GM12878 (cell line): Measurements from ENCODE around the gene KCTD16. TPM values are rescaled to one million over a fixed set of nuclear protein-coding genes. Genes with fewer than 3 reads are reported as not detected.

Experiments
- ATAC-seq: fragments of 200-7000 bp; cut with Tn5 transposase; 3 replicates; pipeline ENCODE4 v1.9.1; 2020; ENCODE audit warnings: mild to moderate bottlenecking, moderate library complexity
- BruUV-seq: library from RNA; stranded (reverse); fragments of 400-500 nt; replicated peaks from 2 replicates; lab custom pipeline; 2021; lab: Mats Ljungman, UMichigan
- CTCF ChIA-PET: fragments of 300-600 bp; sonication (Branson Sonifier 250); formaldehyde crosslinking; extraction: SDS; loops from one replicate; lab custom pipeline; 2021; ENCODE audit warnings: inconsistent platforms; lab: Yijun Ruan, JAX
- POLR2A ChIA-PET: fragments of 350-600 bp; formaldehyde crosslinking; extraction: SDS; loops from one replicate; lab custom pipeline; 2021; ENCODE audit warnings: inconsistent platforms; lab: Charles Lee
- RAD21 ChIA-PET: fragments of 300-600 bp; sonication (Branson Sonifier 250); formaldehyde crosslinking; loops from one replicate; lab custom pipeline; 2023; ENCODE audit warnings: antibody characterized with exemption; ENCODE audit not compliant: unreplicated experiment; lab: Charles Lee
- SMC1A ChIA-PET: fragments of 300-600 bp; sonication (Branson Sonifier 250); formaldehyde crosslinking; loops from one replicate; lab custom pipeline; 2023; ENCODE audit not compliant: unreplicated experiment, uncharacterized antibody; lab: Charles Lee
- DNase-seq: peaks from one replicate; pipeline ENCODE4 v3.0.0-alpha.2; 2011; ENCODE audit warnings: low read depth, low spot score
- FAIRE-seq: peaks from 3 replicates; lab custom pipeline; 2011; peaks lifted over from hg19 to GRCh38; lab: Jason Lieb, UNC
- H2AFZ ChIP-seq: 2 replicates; pipeline ENCODE4 v1.6.0; 2011; ENCODE audit warnings: low read depth, low read length, control low read depth; ENCODE audit not compliant: control insufficient read depth
- H3K27ac ChIP-seq: 2 replicates; pipeline ENCODE4 v1.5.1; 2011; ENCODE audit warnings: control low read depth; ENCODE audit not compliant: control insufficient read depth, insufficient read depth
- H3K27me3 ChIP-seq, 2 experiments: replicated peaks in 1 of 2; 2 replicates each; pipeline versions ENCODE4 v1.6.0 to v1.6.1; 2011; ENCODE audit warnings: low read length in 1 of 2; ENCODE audit not compliant: control insufficient read depth in 2 of 2, insufficient read depth in 2 of 2
- H3K36me3 ChIP-seq, 2 experiments: 2 replicates each; pipeline ENCODE4 v1.5.1; 2011; ENCODE audit warnings: low read length in 1 of 2; ENCODE audit not compliant: control insufficient read depth in 2 of 2, insufficient read depth in 2 of 2
- H3K4me1 ChIP-seq: 2 replicates; pipeline ENCODE4 v1.6.1; 2011; ENCODE audit warnings: mild to moderate bottlenecking, low read length, moderate library complexity, mixed read lengths; ENCODE audit not compliant: control insufficient read depth, insufficient read depth
- H3K4me2 ChIP-seq: 2 replicates; pipeline ENCODE4 v1.6.0; 2011; ENCODE audit warnings: control low read depth; ENCODE audit not compliant: control insufficient read depth, insufficient read depth
- H3K4me3 ChIP-seq: fragments of 200-600 bp; sonication (generic); 2 replicates; pipeline ENCODE4 v1.5.1; 2016
- H3K79me2 ChIP-seq: 2 replicates; pipeline ENCODE4 v1.6.0; 2011; ENCODE audit warnings: low read length; ENCODE audit not compliant: control insufficient read depth, insufficient read depth
- H3K9ac ChIP-seq: 2 replicates; pipeline ENCODE4 v1.8.0; 2011; ENCODE audit warnings: low read length, control low read depth, mixed read lengths; ENCODE audit not compliant: control insufficient read depth, insufficient read depth
- H3K9me3 ChIP-seq: replicated peaks from 3 replicates; pipeline ENCODE4 v1.5.1; 2011; ENCODE audit warnings: mild to moderate bottlenecking, low read length; ENCODE audit not compliant: control insufficient read depth, insufficient read depth
- H4K20me1 ChIP-seq: 2 replicates; pipeline ENCODE4 v1.6.0; 2011; ENCODE audit not compliant: control insufficient read depth, insufficient read depth
- LARP7 ChIP-seq: fragments of 450-650 bp; IDR thresholded peaks from 2 replicates; pipeline ENCODE4 v1.6.1; 2017; ENCODE audit warnings: mild to moderate bottlenecking
- NFIC ChIP-seq: IDR thresholded peaks from 2 replicates; pipeline ENCODE4 v1.6.1; 2012; ENCODE audit warnings: low read depth, mild to moderate bottlenecking, inconsistent platforms, low read length, moderate library complexity
- WGBS: methylation state at CpG from one replicate; pipeline ENCODE4 v1.1.6; 2016; ENCODE audit warnings: low lambda C conversion rate; ENCODE audit not compliant: insufficient replicate concordance, insufficient coverage; ENCODE audit errors: missing lambda C conversion rate; 5-methylcytosine and 5-hydroxymethylcytosine counted together
- in situ Hi-C: fragments of 300-500 bp; cut with MboI; formaldehyde crosslinking; loops from 9 replicates; pipeline ENCODE4 v1.14.3; 2018; ENCODE audit warnings: mixed read lengths
- intact Hi-C: fragments of 100-400 bp; cut with micrococcal nuclease; formaldehyde crosslinking; loops from one replicate; pipeline ENCODE4 v1.14.2; 2022; ENCODE audit not compliant: unreplicated experiment
- polyA plus RNA-seq, 11 experiments: library from polyadenylated mRNA; depleted of rRNA in 4 of 11; unstranded in 6 of 11; stranded (reverse) in 5 of 11; fragments of >200 nt; fragmentation: Nextera tagmentation in 4 of 11; fragmentation: Illumina TruSeq in 1 of 11; extraction: Ambion mirVana in 4 of 11; extraction: Trizol in 1 of 11; gene quantifications; 1 replicate in 1 of 11; 2 replicates in 10 of 11; pipeline versions ENCODE4 v1.2.1 to v1.2.3, GENCODE V29; 2011 to 2016; ENCODE audit warnings: inconsistent platforms in 2 of 11, missing spikeins in 2 of 11, low read depth in 1 of 11
- total RNA-seq, 4 experiments: library from RNA; depleted of rRNA in 3 of 4; stranded (reverse); fragments of >200 nt in 3 of 4; fragmentation: Illumina TruSeq in 1 of 4; extraction: Trizol in 1 of 4; gene quantifications; 2 replicates each; pipeline versions ENCODE4 v1.2.1 to v1.2.3, GENCODE V29; 2013 to 2021
- TF ChIP-seq, protein P1 (sequence below): fragments of 450-650 bp; IDR thresholded peaks from 2 replicates; pipeline ENCODE4 v1.6.1; 2016; ENCODE audit warnings: mild to moderate bottlenecking, moderate library complexity, borderline replicate concordance
- TF ChIP-seq, protein P2 (sequence below): fragments of 450-650 bp; IDR thresholded peaks from 2 replicates; pipeline ENCODE4 v1.6.1; 2017; ENCODE audit warnings: borderline replicate concordance

The KCTD16 gene
- total and polyA plus RNA-seq, 10 of the 15 experiments (the other 5 are each of a cell fraction or from before 2014, with no cell fraction given), result 0.03 to 0.10 (median 0.06) TPM; not detected in 3

DNA sequence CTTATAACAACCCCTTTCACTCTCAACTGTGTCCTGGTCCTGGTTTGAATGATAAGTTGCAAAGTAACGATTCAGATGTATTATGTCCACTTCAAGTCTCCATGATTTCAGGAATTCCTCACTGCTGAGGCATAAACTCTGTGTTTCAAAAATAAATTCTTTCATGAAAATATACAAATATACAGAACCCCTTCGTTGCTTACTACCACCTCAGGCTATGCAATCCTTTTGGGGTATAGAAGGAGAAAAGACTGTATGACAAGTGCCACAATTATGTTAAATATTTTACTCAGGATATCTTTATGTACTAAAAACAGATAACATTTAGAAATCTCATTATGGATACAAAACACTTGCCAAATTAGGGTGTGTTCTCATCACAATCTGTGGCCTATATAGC is 190.7 kb downstream of the KCTD16 start:
- POLR2A ChIA-PET, result no interaction called here
- no peak for ATAC-seq
- intact Hi-C loops (no loop called here), in situ Hi-C loops (no loop called here)
- no peaks in the 10 kb centered on the region for H3K4me1 ChIP-seq
- RAD21 ChIA-PET, result no interaction called here
- no peak overlapping the region for H3K4me2 ChIP-seq
- TF ChIP-seq, protein P1, sequence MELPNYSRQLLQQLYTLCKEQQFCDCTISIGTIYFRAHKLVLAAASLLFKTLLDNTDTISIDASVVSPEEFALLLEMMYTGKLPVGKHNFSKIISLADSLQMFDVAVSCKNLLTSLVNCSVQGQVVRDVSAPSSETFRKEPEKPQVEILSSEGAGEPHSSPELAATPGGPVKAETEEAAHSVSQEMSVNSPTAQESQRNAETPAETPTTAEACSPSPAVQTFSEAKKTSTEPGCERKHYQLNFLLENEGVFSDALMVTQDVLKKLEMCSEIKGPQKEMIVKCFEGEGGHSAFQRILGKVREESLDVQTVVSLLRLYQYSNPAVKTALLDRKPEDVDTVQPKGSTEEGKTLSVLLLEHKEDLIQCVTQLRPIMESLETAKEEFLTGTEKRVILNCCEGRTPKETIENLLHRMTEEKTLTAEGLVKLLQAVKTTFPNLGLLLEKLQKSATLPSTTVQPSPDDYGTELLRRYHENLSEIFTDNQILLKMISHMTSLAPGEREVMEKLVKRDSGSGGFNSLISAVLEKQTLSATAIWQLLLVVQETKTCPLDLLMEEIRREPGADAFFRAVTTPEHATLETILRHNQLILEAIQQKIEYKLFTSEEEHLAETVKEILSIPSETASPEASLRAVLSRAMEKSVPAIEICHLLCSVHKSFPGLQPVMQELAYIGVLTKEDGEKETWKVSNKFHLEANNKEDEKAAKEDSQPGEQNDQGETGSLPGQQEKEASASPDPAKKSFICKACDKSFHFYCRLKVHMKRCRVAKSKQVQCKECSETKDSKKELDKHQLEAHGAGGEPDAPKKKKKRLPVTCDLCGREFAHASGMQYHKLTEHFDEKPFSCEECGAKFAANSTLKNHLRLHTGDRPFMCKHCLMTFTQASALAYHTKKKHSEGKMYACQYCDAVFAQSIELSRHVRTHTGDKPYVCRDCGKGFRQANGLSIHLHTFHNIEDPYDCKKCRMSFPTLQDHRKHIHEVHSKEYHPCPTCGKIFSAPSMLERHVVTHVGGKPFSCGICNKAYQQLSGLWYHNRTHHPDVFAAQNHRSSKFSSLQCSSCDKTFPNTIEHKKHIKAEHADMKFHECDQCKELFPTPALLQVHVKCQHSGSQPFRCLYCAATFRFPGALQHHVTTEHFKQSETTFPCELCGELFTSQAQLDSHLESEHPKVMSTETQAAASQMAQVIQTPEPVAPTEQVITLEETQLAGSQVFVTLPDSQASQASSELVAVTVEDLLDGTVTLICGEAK, result no peak
- TF ChIP-seq, protein P2, sequence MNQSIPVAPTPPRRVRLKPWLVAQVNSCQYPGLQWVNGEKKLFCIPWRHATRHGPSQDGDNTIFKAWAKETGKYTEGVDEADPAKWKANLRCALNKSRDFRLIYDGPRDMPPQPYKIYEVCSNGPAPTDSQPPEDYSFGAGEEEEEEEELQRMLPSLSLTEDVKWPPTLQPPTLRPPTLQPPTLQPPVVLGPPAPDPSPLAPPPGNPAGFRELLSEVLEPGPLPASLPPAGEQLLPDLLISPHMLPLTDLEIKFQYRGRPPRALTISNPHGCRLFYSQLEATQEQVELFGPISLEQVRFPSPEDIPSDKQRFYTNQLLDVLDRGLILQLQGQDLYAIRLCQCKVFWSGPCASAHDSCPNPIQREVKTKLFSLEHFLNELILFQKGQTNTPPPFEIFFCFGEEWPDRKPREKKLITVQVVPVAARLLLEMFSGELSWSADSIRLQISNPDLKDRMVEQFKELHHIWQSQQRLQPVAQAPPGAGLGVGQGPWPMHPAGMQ, result no peak
- TF ChIP-seq LARP7 (no peak), NFIC (no peak)
- no peaks in the 10 kb centered on the region for H3K79me2 ChIP-seq
- H3K36me3 ChIP-seq, result no peaks in the 10 kb centered on the region
- SMC1A ChIA-PET, result no interaction called here
- no peaks in the 10 kb centered on the region for H3K9me3 ChIP-seq
- WGBS, result 0% methylated on average over 2 of the region's 2 CpGs
- no peak overlapping the region for H3K27ac ChIP-seq
- no peak for FAIRE-seq
- H3K27me3 ChIP-seq, result no peaks in the 10 kb centered on the region
- H3K9ac ChIP-seq, result no peak overlapping the region
- no peak for DNase-seq
- CTCF ChIA-PET, result no interaction called here
- no TSS peak for BruUV-seq
- H4K20me1 ChIP-seq, result no peaks in the 10 kb centered on the region
- no peak overlapping the region for H2AFZ ChIP-seq
- H3K4me3 ChIP-seq, result no peak overlapping the region
